T-helper 1 cell treated with Interleukin-12 subunit alpha and Interleukin-12 subunit beta and Interleukin-4 antibody, amounts not matched to agents 30 μg/mL and 1 μg/mL, for 36 hours (primary cell): Measurements from ENCODE around the gene SEMA3C.

Experiments used
- H3K27ac Mint-ChIP-seq: one replicate; pipeline ENCODE4 v1.8.0; 2021; ENCODE audit warnings: mild to moderate bottlenecking, mixed read lengths
- H3K27me3 Mint-ChIP-seq: one replicate; pipeline ENCODE4 v1.8.0; 2021; ENCODE audit warnings: low read depth, mixed read lengths
- H3K36me3 Mint-ChIP-seq: one replicate; pipeline ENCODE4 v1.8.0; 2021; ENCODE audit warnings: low read depth, mixed read lengths
- H3K4me1 Mint-ChIP-seq: one replicate; pipeline ENCODE4 v1.8.0; 2021; ENCODE audit warnings: low read depth, mixed read lengths
- H3K4me3 Mint-ChIP-seq: one replicate; pipeline ENCODE4 v1.8.0; 2021; ENCODE audit warnings: mild to moderate bottlenecking, moderate library complexity, mixed read lengths
- H3K9me3 Mint-ChIP-seq: one replicate; pipeline ENCODE4 v1.8.0; 2021; ENCODE audit warnings: mixed read lengths

Gene SEMA3C

GRCh38 chr7:80731281-80731680 lies 187.6 kb downstream of the SEMA3C start:
- H3K9me3 Mint-ChIP-seq = no peaks in the 10 kb centered on the region
- no peaks in the 10 kb centered on the region for H3K27me3 Mint-ChIP-seq
- no peak overlapping the region for H3K4me3 Mint-ChIP-seq
- H3K4me1 Mint-ChIP-seq = no peaks in the 10 kb centered on the region
- no peaks in the 10 kb centered on the region for H3K36me3 Mint-ChIP-seq
- H3K27ac Mint-ChIP-seq = no peak overlapping the region

GRCh38 chr7:80729591-80730320 lies 189.1 kb downstream of the SEMA3C start:
- Mint-ChIP-seq H3K36me3 (no peaks in the 10 kb centered on the region), H3K27me3 (no peaks in the 10 kb centered on the region), H3K4me3 (no peak overlapping the region), H3K27ac (no peak overlapping the region), H3K4me1 (no peaks in the 10 kb centered on the region), H3K9me3 (no peaks in the 10 kb centered on the region)

GRCh38 chr7:80726666-80727065 lies 192.2 kb downstream of the SEMA3C start:
- Mint-ChIP-seq H3K4me3 (no peak overlapping the region), H3K36me3 (no peaks in the 10 kb centered on the region), H3K4me1 (no peaks in the 10 kb centered on the region), H3K27me3 (no peaks in the 10 kb centered on the region), H3K27ac (no peak overlapping the region), H3K9me3 (no peaks in the 10 kb centered on the region)

GRCh38 chr7:80725181-80725611 lies 193.7 kb downstream of the SEMA3C start:
- Mint-ChIP-seq H3K4me1 (no peaks in the 10 kb centered on the region), H3K9me3 (no peaks in the 10 kb centered on the region), H3K36me3 (no peaks in the 10 kb centered on the region), H3K27ac (no peak overlapping the region), H3K4me3 (no peak overlapping the region), H3K27me3 (no peaks in the 10 kb centered on the region)

GRCh38 chr7:80724249-80724871 lies 194.5 kb downstream of the SEMA3C start:
- no peak overlapping the region for H3K4me3 Mint-ChIP-seq
- no peaks in the 10 kb centered on the region for H3K27me3 Mint-ChIP-seq
- no peaks in the 10 kb centered on the region for H3K9me3 Mint-ChIP-seq
- no peaks in the 10 kb centered on the region for H3K36me3 Mint-ChIP-seq
- H3K27ac Mint-ChIP-seq = no peak overlapping the region
- no peaks in the 10 kb centered on the region for H3K4me1 Mint-ChIP-seq

GRCh38 chr7:80722616-80723195 lies 196.1 kb downstream of the SEMA3C start:
- Mint-ChIP-seq H3K27ac (no peak overlapping the region), H3K27me3 (no peaks in the 10 kb centered on the region), H3K9me3 (no peaks in the 10 kb centered on the region), H3K4me3 (no peak overlapping the region), H3K36me3 (no peaks in the 10 kb centered on the region), H3K4me1 (no peaks in the 10 kb centered on the region)

GRCh38 chr7:80721883-80722615 lies 196.8 kb downstream of the SEMA3C start:
- no peak overlapping the region for H3K27ac Mint-ChIP-seq
- no peak overlapping the region for H3K4me3 Mint-ChIP-seq
- H3K4me1 Mint-ChIP-seq = no peaks in the 10 kb centered on the region
- no peaks in the 10 kb centered on the region for H3K27me3 Mint-ChIP-seq
- no peaks in the 10 kb centered on the region for H3K9me3 Mint-ChIP-seq
- H3K36me3 Mint-ChIP-seq = no peaks in the 10 kb centered on the region

GRCh38 chr7:80720146-80720545 lies 198.7 kb downstream of the SEMA3C start:
- Mint-ChIP-seq H3K36me3 (no peaks in the 10 kb centered on the region), H3K4me1 (no peaks in the 10 kb centered on the region), H3K4me3 (no peak overlapping the region), H3K27me3 (no peaks in the 10 kb centered on the region), H3K27ac (no peak overlapping the region), H3K9me3 (no peaks in the 10 kb centered on the region)

- Mint-ChIP-seq H3K9me3 (no peaks in the 10 kb centered on the region), H3K27me3 (no peaks in the 10 kb centered on the region)
Observed at GRCh38 chr7:80719261-80719660, 199.6 kb downstream of the SEMA3C start.

GRCh38 chr7:80711531-80711930 lies 207.3 kb downstream of the SEMA3C start:
- no peak overlapping the region for H3K4me3 Mint-ChIP-seq
- no peak overlapping the region for H3K27ac Mint-ChIP-seq
- no peaks in the 10 kb centered on the region for H3K27me3 Mint-ChIP-seq
- H3K9me3 Mint-ChIP-seq = peaks cover 5% of the 10 kb centered on the region
- H3K4me1 Mint-ChIP-seq = no peaks in the 10 kb centered on the region
- H3K36me3 Mint-ChIP-seq = no peaks in the 10 kb centered on the region

More at GRCh38 chr7:80719261-80719660, 199.6 kb downstream of the SEMA3C start:
- Mint-ChIP-seq H3K27ac (no peak overlapping the region), H3K4me1 (no peaks in the 10 kb centered on the region), H3K4me3 (no peak overlapping the region), H3K36me3 (no peaks in the 10 kb centered on the region)

GRCh38 chr7:80708123-80708522 lies 210.7 kb downstream of the SEMA3C start:
- no peaks in the 10 kb centered on the region for H3K4me1 Mint-ChIP-seq
- H3K36me3 Mint-ChIP-seq = no peaks in the 10 kb centered on the region

GRCh38 chr7:80707318-80707717 lies 211.5 kb downstream of the SEMA3C start:
- no peak overlapping the region for H3K4me3 Mint-ChIP-seq
- no peaks in the 10 kb centered on the region for H3K27me3 Mint-ChIP-seq
- no peaks in the 10 kb centered on the region for H3K9me3 Mint-ChIP-seq
- no peak overlapping the region for H3K27ac Mint-ChIP-seq
- no peaks in the 10 kb centered on the region for H3K4me1 Mint-ChIP-seq
- no peaks in the 10 kb centered on the region for H3K36me3 Mint-ChIP-seq

More at GRCh38 chr7:80708123-80708522, 210.7 kb downstream of the SEMA3C start:
- no peak overlapping the region for H3K27ac Mint-ChIP-seq
- H3K9me3 Mint-ChIP-seq = peaks cover 5% of the 10 kb centered on the region
- H3K4me3 Mint-ChIP-seq = no peak overlapping the region
- H3K27me3 Mint-ChIP-seq = no peaks in the 10 kb centered on the region

GRCh38 chr7:80705130-80705781 lies 213.6 kb downstream of the SEMA3C start:
- Mint-ChIP-seq H3K4me1 (no peaks in the 10 kb centered on the region), H3K27ac (no peak overlapping the region), H3K36me3 (no peaks in the 10 kb centered on the region), H3K4me3 (no peak overlapping the region), H3K27me3 (no peaks in the 10 kb centered on the region), H3K9me3 (no peaks in the 10 kb centered on the region)

- H3K36me3 Mint-ChIP-seq = no peaks in the 10 kb centered on the region
Observed at GRCh38 chr7:80703272-80703671, 215.6 kb downstream of the SEMA3C start.

More at GRCh38 chr7:80703272-80703671, 215.6 kb downstream of the SEMA3C start:
- no peaks in the 10 kb centered on the region for H3K9me3 Mint-ChIP-seq
- H3K27me3 Mint-ChIP-seq = no peaks in the 10 kb centered on the region
- H3K4me3 Mint-ChIP-seq = no peak overlapping the region
- no peaks in the 10 kb centered on the region for H3K4me1 Mint-ChIP-seq
- H3K27ac Mint-ChIP-seq = no peak overlapping the region
